GM03348 (cell line): ENCODE measurements around the gene CLIP4.
"Not testable (repeated sequence)": the region's sequence is repeated elsewhere in the genome, so short reads cannot be mapped to it uniquely, and the experiment has no call there.

Experiments
- DNase-seq: peaks from one replicate; pipeline ENCODE4 v3.0.0; 2012; ENCODE audit warnings: low spot score

CLIP4 gene, protein sequence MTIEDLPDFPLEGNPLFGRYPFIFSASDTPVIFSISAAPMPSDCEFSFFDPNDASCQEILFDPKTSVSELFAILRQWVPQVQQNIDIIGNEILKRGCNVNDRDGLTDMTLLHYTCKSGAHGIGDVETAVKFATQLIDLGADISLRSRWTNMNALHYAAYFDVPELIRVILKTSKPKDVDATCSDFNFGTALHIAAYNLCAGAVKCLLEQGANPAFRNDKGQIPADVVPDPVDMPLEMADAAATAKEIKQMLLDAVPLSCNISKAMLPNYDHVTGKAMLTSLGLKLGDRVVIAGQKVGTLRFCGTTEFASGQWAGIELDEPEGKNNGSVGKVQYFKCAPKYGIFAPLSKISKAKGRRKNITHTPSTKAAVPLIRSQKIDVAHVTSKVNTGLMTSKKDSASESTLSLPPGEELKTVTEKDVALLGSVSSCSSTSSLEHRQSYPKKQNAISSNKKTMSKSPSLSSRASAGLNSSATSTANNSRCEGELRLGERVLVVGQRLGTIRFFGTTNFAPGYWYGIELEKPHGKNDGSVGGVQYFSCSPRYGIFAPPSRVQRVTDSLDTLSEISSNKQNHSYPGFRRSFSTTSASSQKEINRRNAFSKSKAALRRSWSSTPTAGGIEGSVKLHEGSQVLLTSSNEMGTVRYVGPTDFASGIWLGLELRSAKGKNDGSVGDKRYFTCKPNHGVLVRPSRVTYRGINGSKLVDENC

DNA sequence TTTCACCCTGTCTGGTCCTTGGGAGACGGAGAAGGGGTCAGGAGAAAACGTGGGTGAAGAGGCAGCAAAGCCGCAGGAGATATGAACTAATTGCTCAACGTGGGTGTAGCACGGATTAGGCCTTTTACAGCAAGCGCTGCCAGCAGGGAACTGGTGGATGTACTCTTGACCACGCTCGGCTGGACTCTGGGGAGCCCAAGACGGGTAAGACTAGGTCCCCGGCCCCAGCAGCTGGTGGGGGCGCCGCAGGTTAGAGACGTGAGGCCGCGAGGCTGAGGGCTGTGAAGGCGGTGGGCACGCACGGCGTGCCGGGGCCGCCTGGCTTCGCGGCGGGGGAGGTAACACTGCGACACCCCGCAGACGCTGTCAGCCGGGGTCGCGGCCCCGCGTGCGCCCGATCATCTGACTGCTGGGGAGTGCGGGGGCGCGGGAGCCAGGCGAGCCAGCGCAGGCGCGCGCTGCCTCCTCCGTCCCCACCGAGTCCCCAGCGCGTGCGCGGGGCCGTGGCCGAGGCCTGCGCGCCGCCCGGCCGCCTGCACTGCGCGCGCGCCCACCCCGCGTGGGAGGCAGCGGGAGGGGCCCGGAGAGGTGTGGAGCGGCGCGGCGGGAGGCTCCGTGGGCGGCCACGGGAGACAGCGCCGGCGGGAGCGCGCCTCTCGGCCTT lies at the start of gene CLIP4:
TSS of gene CLIP4 (plus strand) at position 470 of the 664 bp plus-strand sequence. CDS start 5,974 bp downstream, outside the sequence.
- peak; percentile 95 for DNase-seq

DNA sequence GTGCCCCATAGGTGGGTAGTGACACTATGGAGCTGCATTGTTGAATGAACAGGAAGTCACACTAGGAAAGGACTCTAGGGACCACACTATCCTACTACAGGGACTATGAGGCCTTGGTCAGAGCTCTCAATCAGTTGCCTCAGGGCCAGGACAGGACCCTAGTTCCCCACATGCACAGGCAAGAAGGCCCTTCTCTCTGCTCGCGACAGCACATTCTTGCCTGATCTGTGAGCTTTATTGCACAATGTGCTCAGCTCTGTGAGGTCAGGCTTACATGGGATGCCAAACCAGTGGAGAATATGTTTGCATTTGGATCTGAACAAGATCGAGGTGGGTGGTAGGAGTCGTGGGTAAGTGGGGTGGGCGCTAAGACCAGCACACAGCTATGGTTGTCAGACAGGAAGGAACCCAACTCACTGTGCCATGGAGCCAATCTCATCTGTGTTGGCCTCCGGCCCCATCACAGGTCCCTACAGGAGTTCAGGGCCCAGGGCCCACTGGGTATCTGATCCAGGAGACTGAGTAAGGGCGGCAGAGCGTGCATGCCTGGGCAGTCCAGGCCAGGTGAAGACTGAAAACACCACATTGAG lies 48.8 kb upstream of the CLIP4 start:
- peak; percentile 44 for DNase-seq

DNA sequence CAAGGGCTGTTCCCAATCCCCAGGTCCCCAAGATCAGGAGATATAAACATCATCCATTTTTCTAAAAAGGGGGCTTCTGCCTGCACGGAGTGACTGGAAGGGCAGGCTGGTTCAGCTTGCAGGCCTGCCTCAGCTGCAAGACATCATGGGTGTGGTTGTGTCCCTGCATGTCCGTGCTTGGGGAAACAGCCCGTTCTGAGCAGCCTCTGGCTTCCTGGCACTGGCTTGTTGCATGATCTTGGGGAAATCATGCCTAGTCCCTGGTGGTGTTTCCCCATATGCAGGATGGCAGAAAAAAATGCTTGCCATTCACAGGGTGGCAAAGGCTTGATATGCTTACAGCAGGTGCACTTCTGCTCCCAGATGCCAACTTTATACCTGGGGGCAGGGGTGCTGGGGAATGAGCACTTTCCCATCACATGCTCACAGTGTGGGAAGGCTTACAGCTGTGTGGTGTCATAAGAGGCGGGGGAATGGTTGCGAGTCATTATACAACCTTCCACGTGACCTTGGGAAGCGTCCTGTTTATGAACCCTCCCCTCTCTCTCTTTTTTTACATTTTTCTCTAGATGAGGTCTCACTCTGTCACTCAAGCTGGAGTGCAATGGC lies 48.1 kb upstream of the CLIP4 start:
- peak; percentile 2 for DNase-seq

DNA sequence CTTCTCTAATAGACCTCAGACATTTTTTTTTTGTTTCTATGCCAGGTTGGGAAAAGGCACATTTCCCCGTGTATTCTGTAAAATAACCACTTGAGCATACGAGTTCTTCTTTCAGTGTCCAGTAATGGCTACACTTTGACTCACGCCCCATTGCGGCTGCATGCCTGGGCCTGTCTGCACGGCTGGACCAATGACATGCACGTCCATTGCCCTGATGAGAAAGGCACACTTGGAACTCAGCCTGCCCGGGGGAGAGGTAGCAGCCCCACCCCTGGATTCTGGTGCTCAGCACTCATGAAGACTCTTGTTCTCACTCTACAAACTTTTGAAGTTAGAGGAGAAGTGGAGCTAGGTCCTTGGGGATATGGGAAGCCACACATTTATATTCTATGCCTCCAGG lies 46.7 kb upstream of the CLIP4 start:
- no peak for DNase-seq

DNA sequence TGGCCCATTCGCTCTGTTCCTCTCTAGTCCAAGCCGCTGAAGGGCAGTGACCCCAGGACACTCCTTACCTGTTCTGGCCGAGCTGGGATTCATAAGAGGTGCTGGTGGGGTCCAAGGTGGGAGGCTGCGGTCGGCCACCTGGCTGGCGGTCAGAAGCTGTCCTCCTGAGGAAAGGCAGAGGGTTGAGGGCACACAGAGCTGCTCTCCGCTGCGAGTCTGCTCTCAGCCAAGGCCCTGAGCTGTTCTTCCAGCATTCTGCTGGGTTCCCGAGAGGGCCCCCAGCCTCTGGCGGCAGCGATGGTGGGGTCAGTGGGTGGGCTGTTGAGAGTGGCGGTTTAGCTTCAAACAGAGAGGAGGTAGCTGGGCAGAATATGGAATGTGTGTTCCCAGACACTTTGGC lies 44.7 kb upstream of the CLIP4 start:
- DNase-seq, result no peak

DNA sequence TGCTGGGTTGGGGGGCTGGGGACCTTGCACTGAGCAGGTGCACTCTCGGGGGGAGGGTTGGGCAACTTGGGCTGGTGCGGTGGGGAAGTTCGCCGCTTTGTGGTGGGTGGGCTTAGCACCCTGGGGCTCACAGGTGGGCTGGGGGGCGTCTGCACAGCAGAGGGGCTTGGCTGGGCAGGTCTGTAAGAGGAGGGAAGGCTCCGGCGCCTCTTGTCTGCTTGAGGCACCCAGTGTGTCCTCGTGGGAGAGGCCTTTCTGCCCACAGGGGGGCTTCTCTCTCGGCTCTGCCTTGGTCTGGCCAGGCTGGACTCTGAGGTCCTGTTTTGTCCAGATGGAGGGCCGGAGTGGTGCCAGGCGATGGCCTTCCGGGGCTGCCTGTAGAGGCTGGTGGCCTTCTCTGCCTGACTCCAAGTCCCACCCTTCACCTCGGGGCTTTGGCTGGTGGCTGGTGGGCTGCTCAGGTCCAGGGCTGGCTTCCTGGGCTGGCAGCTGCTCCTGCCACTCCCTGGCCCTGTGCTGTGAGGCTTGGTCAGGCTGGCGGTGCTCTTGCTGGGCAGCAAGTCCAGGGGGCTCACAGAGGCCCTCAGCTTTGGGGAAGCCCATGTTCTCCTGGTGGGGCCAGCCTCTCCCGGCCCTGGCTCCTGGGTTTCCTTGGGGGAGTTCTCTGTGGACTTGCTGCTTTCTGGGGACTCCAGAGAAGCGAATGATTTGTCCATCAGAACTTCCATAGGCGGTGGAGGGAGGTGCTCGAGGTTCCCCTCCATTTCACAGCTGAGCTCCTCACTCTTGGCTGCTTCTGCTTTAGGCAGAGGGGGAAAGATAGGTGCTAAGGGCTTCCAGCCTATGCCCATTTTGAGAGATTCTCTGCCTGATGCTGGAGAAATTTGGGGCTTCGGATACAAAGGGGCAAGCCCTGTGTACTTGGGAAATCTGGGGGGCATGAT lies 43.9 kb upstream of the CLIP4 start:
- no peak for DNase-seq

DNA sequence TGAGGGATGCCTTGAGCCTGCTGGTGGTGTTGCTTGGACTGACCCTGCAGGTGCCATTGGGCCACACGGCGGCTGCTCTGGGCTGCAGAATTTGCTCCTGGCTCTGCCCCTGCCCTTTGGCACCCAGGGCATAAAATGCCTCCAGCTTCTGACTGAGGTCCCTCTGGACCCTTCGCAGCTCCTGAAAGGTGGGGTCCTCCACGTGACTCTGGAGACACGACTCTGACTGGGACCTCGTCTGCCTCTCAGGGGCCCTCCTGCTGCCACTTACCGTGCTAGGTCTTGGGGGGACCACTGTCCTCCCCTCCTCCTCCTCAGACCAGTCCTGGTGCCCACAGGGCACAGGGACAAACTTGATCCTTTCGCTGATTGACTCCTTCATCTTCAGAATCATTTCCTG lies 43.0 kb upstream of the CLIP4 start:
- no peak for DNase-seq

DNA sequence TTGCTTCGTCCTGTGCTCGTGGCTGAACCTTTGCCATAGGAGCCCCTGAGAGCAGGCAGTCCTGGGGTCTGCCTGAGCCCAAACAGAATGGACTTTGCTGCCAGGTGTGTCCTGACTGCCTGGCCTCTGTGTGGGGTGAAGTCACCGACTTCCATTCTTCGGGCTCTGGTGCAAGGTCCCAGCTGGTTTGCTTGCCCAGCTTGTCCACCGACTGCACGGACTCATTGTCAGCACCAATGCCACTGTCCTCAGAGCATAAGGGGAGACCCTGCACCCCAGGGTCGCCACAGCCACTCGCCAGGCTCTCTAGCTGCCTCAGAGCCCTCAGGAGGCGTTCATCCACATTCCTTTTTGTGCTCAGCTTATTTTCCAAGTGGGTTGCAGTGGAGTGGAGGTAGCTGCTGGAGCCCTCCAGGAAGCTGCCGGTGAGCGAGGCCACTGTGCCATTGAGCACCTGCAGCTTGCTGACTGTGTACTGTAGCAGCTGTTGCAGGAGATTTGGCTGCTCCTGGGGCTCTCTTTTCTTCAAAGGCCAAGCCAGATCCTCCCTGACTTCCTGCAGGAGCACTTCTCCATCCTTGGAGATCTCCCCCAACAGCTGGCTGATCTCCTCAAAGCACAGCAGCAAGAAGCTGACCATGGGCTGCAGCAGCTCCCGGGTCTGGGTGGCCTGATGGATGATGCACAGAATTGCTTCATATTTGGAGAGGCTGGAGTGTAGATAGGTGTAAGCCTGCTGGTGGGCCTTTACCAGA lies 42.1 kb upstream of the CLIP4 start:
- DNase-seq, result no peak

DNA sequence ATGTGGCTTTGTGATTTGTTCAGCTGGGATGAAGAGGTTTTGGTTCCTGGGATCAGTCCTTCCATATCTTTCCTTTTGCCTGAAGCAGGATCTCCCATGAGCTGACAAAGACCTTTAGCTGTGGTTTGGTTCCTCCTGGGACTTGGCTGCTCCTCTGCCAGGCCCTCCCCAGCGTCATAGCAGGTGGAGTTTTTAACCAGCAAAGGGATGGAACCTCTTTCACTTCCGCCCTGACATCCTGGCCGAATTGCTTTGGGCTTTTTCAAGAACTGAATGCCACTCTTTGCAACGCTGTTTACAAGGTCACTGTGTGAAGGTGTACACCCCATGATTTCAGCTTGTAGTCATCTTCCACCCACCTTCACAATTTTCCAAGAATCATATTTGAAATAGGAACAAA lies 41.3 kb upstream of the CLIP4 start:
- DNase-seq, result no peak

DNA sequence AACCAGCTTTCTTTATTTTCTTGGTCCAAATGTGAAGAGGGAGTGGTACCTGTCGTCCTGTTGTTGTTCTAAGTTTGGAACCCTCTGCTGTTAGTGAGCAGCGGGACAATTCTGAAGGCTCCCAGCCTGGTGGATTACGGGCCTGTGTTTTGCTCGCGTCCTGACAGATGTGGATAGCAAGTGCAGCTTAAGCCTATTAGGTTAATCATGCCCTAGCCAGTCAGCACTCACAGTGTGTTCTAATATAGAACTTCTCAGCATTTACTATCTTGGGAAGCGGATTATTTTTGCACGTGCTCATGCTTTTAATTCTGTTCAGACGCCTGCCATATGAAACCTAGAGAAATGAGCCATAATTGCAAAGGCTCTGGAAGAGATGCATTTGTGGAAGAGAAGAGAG lies 40.8 kb upstream of the CLIP4 start, which contains the start of gene PCARE:
TSS of gene PCARE (minus strand) at position 113 of the 400 bp plus-strand sequence. CDS start 262 bp downstream, outside the sequence.
- no peak for DNase-seq

DNA sequence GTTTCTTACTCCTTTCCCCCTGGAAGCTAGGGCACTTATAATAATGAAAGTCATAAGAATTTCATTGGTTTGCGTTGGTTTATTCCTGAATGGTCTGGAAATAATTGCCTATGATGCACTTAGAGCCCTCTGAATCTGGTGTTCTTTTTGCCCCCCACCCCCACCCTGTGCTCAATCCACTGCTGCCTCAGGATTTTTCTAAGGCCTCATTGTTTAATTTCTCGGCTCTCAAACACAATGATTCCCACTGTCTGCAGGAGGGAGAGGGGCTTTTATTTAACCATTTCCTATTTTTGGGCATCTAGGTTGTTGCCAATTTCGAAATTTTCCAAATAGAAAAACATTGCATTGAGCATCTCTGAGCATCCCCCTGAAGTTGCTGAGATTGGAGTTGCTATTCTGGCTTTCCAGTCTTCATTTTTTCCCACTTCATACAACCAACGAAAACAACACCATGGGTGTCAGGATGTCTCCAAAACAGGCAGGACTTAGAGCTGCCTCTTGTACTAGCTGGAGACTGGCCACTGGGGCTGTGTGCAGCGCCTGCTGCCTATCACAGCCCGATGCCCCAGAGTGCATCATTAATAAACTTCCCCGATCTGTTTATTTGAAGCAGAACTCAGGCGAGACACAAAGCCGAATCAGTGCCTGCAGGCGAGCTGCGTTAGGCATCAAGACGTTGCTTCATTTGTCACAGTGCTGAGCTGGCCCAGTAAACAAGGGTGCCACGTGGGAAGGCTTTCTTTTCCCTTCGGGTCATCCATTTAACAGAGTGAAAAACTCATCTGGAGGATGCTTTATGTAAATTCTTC lies 39.1 kb upstream of the CLIP4 start:
- DNase-seq, result no peak

DNA sequence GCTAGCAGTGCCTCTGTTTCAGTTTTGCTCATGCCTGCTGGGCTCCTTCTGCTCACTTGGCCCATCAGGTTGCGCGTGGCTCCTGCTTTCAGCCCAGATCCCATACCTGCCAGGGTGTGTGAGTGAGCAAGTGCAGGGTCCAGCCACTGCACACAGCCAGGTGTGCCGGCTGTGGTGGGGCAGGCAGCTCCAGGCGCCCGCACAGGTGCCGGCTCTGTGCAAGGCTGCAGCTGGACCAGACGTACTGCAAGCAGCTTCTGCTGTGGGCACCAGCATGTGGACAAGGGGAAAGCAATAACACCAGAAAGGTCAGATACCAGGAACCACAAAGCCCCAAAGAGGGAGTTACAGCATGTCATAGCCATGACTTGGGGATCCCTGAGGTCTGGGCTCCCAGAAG lies 35.3 kb upstream of the CLIP4 start:
- DNase-seq, result no peak

DNA sequence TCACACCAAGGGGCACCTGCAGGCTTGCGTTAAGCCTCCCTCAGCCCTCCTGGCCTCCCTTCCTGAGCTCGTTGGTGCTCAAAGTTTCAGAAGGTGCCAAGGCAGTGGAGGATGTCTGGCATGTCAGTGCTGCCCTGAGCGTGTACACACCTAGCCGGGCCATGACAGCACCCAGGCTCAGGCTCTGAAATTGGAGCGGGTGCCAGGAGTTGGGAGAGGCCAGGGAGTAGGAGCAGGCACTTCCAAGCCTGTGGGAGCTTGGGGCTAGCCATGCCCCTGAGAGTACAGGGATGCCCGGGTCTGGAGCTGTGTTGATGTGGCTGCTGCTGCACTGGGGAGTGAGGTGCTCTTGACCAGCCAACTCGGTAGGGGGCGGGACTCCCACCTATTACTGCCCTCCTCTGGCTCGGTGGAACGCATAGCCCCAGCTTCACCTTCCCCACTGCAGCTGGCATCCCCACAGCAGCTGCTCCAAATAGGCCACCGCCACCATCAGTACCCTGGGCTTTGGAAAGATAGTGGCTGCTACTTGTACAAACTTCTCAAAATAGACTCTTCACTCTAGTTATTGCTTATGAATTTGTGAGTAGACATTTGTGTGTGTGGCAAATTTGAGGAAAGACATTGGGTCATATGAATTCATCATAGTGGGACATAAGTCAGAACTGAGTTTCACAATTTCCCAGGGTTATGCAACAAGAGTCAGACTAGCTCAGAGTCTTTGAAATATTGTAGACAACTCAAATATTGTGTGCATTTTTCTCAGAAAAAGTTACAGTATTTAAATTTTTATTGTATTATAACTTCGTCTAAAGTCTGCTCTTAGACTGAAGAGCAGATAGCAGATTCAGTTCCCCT lies 34.1 kb upstream of the CLIP4 start:
- DNase-seq, result no peak

DNA sequence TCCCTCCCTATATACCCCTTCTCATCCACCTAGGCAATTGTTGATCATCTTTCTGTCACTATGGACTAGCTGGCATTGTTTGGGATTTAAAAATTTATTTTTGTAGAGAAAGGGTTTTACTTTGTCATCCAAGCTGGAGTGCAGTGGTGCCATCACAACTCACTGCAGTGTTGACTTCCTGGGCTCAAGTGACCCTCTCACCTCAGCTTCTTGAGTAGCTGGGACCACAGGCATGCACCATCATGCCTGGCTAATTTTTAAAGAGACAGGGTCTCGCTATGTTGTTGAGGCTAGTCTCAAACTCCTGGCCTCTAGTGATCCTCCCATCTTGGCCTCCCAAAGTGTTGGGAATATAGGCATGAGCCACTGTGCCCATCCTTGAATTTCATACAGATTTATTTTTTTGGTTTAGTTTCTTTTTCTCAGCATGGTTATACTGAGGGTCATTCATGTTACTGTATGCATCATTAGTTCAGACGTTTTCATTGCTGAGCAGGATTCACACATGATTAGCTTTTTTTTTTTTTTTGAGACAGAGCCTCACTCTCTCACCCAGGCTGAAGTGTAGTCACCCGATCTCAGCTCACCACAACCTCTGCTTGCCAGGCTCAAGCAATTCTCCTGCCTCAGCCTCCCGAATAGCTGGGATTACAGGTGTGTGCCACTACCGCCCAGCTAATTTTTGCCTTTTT lies 32.3 kb upstream of the CLIP4 start:
- DNase-seq, result no peak

DNA sequence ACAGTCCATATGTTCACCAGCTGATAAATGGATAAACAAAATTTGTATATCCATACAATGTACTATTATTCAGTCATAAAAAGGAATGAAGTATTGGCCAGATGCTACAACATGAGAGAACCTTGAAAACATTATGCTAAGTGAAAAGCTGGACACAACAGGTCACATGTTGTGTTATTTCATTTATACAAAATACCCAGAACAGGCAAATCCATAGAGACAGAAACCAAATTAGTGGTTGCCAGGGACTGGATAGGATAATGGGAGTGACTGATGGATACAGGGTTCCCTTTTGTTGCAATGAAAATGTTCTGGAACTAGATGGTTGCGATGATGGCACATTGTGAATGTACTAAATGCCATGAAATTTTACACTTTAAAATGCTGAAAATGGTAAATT lies 30.7 kb upstream of the CLIP4 start:
- no peak for DNase-seq

DNA sequence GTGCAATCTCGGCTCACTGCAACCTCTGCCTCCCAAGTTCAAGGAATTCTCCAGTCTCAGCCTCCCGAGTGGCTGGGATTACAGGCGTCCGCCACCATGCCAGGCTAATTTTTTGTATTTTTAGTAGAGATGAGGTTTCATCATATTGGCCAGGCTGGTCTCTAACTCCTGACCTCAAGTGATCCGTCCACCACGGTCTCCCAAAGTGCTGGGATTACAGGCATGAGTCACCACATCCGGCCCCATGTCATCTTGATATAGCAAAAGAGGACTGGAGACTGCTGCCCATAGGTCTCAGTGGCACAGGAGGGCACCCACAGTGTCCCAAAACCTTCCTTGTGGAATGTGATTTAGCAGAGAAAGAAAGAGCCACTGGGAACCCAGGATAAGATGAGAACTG lies 24.9 kb upstream of the CLIP4 start:
- DNase-seq, result not testable (repeated sequence)

DNA sequence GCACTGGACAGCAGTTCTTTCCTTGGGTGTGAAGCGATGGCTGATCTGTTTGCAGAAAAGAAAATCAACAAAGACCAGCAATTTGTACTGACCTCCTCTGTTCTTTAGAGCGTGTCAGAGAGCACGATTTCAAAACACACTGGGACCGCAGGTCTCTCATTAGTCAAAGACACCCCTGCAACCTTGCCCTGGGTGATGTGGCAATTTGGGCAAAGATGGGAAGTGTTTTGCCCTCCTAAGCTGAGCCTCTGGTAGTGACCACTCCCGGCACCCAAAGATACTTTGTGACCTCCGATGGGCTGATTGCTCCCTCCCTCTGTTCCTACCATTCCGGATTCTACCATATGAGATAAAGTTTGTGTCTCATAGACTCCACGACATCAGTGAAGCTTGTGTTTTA lies 18.2 kb upstream of the CLIP4 start:
- no peak for DNase-seq

DNA sequence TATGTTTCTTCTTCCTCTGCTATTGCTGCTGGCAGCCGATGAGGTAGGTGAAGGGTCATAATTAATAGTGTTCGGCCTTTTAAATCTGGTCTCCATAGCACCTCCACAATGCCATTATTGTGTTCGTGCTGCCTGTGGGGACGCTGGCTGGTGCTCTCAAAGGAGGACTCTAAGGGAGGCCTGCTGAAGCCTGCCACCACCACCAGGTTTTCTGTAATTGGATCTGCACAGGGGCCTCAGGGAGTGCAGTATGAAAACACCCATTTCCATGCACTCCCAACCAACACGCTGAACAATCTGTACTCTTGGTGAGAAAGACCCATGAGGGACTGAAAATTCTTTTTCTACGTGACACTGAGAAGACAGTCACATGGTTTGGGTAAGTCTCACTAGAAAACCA lies 17.6 kb upstream of the CLIP4 start:
- DNase-seq, result no peak
